ENCODE data around the gene WFDC8. TPM values are rescaled to one million over a fixed set of nuclear protein-coding genes. Genes with fewer than 3 reads are reported as not detected.

Gene WFDC8
- total RNA-seq, 4 donors from 2014 or later = not detected

GRCh38 chr20:45523821-45524220 lies 55.3 kb downstream of the WFDC8 start:
- TF ChIP-seq, protein P1, sequence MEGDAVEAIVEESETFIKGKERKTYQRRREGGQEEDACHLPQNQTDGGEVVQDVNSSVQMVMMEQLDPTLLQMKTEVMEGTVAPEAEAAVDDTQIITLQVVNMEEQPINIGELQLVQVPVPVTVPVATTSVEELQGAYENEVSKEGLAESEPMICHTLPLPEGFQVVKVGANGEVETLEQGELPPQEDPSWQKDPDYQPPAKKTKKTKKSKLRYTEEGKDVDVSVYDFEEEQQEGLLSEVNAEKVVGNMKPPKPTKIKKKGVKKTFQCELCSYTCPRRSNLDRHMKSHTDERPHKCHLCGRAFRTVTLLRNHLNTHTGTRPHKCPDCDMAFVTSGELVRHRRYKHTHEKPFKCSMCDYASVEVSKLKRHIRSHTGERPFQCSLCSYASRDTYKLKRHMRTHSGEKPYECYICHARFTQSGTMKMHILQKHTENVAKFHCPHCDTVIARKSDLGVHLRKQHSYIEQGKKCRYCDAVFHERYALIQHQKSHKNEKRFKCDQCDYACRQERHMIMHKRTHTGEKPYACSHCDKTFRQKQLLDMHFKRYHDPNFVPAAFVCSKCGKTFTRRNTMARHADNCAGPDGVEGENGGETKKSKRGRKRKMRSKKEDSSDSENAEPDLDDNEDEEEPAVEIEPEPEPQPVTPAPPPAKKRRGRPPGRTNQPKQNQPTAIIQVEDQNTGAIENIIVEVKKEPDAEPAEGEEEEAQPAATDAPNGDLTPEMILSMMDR (IDR thresholded peaks at IDR 0.05; ENCODE audit: low read depth) = no peak

- TF ChIP-seq, protein P1 (IDR thresholded peaks at IDR 0.05; ENCODE audit: low read depth) = no peak
These were observed 60.8 kb downstream of the WFDC8 start for GRCh38 chr20:45518282-45518681.

DNA sequence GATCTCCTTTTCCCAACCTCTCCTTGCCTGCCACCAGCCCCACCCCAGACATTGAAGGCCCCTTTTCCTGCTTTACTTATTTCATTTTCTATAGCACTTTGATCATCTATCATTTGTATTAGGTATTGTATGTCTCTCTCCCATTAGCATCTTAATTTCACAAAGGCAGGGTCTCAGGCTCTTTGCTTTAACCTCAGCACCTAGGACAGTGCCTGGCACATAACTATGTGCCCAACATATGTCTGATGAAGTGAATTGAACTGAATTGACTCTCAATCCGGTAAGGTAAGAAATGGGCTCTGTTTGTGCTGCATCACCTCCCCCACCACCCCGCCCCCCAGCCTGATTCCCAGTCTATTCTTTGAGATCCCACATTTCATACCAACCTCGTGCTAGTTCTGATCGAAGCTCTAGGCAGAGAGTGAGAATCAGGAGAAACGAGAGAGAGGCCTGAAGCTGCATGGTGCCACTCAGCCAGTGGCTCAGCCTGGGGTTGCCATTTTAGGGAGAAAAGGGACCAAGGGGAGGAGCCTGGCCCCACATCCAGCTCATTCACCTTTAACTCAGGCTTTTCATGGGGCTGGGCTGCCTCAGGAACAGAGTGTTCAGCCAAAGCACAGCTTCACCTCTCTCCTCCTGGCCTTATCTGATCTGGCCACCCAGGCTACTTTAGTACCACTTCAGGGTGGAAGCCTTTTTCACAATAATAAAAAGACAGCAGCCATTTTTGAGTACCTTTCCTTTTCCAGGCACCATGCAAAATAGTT lies 63.8 kb downstream of the WFDC8 start, which contains the start of gene SPINT3:
TSS of gene SPINT3 (minus strand) at position 476 of the 767 bp plus-strand sequence. CDS start at position 462, 14 bp downstream.
- TF ChIP-seq, protein P1 (IDR thresholded peaks at IDR 0.05; ENCODE audit: low read depth) = no peak

DNA sequence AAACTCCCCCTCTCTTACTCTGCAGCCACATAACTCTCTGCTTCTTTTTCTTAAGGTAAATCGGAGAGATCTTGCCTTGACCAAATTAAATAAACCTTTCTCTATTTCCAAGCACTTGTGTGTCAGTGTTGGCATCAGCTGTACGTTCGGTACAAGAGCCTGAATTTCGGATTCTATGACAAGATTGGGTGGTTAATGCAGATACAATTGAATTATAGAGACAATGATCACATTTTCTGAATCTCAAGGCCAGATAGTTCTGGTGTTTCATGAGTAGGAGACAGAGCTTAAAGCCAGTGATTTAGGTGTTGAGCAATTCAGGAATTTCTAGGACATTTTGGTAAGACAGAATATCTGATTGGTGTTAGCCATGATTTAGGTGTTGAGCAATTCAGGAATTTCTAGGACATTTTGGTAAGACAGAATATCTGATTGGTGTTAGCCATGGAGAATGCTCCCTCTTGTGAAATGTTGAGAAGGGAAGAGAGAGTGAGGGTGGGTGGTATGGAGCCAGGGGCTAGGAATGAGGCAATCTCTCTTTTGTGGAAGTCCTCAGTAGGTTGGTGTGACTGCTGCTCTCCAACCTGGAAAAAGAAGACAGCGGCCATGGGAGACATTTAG lies 68.7 kb downstream of the WFDC8 start:
- TF ChIP-seq, protein P1 (IDR thresholded peaks at IDR 0.05; ENCODE audit: low read depth) = no peak

GRCh38 chr20:45509091-45509490 lies 70.0 kb downstream of the WFDC8 start:
- TF ChIP-seq, protein P1 (IDR thresholded peaks at IDR 0.05; ENCODE audit: low read depth) = no peak

DNA sequence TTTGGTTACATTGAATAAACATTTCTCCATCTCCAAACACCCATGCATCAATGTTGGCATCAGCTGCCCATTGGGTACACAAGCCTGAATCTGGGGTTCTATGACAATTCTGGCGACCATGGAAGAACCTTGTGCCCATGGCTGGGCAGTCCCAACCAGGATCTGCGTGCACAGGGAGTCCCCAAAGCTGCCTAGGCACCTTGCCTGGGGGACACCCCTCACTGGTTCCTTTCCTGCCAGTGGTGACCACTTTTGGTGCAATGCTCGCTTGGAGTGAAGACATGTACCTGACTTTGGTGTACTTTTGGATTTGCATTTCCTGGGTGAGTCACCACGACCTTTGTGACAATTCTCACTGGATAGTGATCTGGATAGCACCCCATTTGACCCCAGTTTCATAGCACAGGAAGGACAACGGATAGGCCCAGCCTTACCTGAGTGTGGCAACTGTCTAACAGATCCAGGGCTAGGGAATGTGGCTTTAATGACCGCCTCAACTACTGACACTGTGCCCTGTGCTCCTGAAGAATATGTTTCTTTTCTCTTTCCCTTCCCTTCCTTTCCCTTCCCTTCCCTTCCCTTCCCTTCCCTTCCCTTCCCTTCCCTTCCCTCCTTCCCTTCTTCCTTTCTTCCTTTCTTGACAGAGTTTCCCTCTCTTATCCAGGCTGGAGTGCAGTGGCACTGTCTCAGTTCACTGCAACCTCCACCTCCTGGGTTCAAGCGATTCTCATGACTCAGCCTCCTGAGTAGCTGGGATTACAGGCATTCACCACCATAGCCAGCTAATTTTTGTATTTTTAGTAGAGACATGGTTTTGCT lies 70.8 kb downstream of the WFDC8 start:
- TF ChIP-seq, protein P1 (IDR thresholded peaks at IDR 0.05; ENCODE audit: low read depth) = no peak

Measured in subcutaneous adipose tissue (tissue), 4 donors.